Effector CD4-positive, alpha-beta T cell (primary cell): ENCODE results near the gene FBXO34.
"Not testable (repeated sequence)": the region's sequence is repeated elsewhere in the genome, so short reads cannot be mapped to it uniquely, and the experiment has no call there.

Source experiments
- DNase-seq: peaks from one replicate; pipeline ENCODE4 v3.0.0-alpha.2; 2020

The FBXO34 gene

DNA sequence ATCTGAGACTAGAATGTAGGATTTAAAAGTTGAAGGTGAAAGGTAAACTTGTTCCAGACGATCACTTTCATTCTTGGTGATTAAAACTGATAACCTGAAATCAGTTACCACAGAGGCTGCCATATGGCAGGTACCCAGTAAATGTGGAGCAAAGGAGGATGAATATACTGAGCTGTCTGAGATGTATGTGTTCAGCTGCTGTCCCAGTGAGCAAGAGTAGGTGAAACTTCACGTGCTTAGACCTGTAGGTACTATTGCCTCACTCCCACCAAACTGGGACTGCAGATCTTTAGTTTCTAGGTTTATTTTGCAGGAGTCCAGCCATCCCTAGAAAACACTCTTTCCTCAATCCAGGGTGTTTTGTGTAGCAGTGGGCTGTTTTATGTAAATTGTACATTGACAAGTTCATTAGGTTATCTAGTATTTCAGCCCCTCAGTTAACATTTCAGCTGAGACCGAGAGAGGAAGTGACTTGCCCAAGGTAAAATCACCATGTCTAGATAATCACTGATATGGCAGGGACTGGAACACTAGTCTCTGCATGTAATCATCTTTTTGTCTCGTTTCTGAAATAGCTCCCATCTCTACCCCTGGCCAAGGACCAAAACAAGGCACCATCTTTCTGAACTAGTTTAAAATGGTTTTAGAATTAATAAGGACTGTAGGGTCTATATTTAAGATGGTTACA, 77.7 kb downstream of the FBXO34 start:
- no peak for DNase-seq

- DNase-seq = no peak
Observed at GRCh38 chr14:55349565-55349964, 78.3 kb downstream of the FBXO34 start.

GRCh38 chr14:55350461-55350860, 79.2 kb downstream of the FBXO34 start:
- DNase-seq = no peak

DNA sequence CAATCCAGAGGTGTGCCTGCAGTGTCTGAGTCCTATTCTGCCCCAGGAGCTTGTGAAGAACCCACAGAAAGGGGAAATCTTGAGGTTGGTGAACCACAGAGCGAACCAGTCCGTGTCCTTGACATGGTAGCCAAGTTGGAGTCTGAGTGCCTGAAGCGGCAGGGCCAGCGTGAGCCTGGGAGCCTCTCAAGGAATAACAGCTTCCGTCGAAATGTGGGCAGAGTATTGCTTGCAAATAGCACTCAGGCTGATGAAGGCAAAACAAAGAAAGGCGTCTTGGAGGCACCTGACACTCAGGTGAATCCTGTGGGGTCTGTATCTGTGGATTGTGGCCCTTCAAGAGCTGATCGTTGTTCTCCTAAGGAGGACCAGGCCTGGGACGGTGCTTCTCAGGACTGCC, 79.9 kb downstream of the FBXO34 start:
- DNase-seq = no peak

GRCh38 chr14:55352201-55352600, 81.0 kb downstream of the FBXO34 start:
- no peak for DNase-seq

GRCh38 chr14:55353686-55354467, 82.7 kb downstream of the FBXO34 start:
- peak; percentile 20 for DNase-seq

GRCh38 chr14:55354500-55354899, 83.3 kb downstream of the FBXO34 start:
- DNase-seq = peak; percentile 71

- no peak for DNase-seq
Observed at GRCh38 chr14:55355922-55356321, 84.7 kb downstream of the FBXO34 start.

GRCh38 chr14:55356913-55357312, 85.7 kb downstream of the FBXO34 start:
- DNase-seq = no peak

GRCh38 chr14:55359307-55359706, 88.1 kb downstream of the FBXO34 start:
- no peak for DNase-seq

GRCh38 chr14:55361190-55361589, 90.0 kb downstream of the FBXO34 start:
- no peak for DNase-seq

DNA sequence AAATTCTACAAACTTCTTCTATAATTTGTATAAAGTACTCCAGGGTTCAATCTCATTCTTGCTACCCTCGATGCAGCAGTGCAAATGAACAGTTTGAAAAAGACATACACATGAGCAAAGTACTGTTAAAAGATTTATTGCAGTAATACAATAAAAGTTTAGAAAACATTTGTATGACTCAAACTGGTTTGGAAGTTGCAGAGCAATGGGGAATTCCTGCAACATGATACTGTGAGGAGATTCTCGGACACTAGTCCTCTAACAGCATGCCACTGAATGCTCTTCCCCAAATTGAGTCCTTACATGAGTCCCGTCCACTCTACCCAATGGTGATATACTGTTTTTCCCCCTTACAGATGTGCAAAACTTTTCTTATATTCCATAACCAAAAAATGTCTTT, 95.0 kb downstream of the FBXO34 start:
- no peak for DNase-seq

DNA sequence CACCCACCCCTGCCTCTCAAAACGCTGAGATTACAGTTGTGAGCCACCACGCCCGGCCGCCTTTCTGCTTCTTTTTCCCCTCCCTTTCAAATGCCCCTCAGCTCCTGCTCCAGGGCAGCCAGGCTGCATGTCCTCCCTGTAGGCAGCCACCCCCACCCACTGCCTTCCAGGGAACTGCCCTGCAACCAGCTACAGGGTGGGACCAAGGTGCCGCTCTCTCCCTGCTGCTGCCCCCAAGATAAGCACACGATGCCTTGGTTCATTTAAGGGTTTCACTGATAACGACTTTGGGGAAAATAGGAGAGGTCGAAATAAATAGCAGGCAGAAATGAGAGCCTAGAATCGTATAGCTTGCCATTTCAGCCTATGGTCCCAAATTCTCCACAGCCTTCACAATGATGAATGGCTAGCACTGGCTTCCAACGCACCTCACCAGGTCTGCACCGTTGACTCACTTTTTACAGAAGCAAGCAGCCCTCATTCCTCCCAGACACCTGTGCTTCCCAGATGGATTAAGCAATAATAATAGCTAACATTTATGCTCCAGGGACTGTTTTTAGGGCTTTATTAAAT, 99.7 kb downstream of the FBXO34 start:
- no peak for DNase-seq

DNA sequence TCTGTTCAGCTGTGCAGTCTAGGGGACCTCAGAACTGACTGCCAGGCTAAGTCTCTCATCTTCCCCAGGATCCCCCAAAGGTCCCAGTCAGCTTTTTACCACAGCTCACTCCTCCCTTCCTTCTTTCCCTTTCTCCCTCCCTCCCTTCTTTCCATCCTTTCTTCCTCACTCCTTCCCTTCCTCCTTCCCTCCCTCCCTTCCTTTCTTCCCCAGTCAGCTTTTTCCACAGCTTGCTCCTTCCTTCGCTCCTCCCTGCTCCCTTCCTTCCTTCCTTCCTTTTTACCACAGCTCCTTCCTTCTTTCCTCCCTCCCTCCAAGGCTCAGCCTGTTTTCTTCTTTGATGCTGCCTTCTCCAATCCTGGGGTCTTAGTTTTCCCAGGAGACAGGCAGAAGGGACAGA, 101.2 kb downstream of the FBXO34 start:
- DNase-seq = no peak

- no peak for DNase-seq
Observed at GRCh38 chr14:55372825-55373224, 101.6 kb downstream of the FBXO34 start.

DNA sequence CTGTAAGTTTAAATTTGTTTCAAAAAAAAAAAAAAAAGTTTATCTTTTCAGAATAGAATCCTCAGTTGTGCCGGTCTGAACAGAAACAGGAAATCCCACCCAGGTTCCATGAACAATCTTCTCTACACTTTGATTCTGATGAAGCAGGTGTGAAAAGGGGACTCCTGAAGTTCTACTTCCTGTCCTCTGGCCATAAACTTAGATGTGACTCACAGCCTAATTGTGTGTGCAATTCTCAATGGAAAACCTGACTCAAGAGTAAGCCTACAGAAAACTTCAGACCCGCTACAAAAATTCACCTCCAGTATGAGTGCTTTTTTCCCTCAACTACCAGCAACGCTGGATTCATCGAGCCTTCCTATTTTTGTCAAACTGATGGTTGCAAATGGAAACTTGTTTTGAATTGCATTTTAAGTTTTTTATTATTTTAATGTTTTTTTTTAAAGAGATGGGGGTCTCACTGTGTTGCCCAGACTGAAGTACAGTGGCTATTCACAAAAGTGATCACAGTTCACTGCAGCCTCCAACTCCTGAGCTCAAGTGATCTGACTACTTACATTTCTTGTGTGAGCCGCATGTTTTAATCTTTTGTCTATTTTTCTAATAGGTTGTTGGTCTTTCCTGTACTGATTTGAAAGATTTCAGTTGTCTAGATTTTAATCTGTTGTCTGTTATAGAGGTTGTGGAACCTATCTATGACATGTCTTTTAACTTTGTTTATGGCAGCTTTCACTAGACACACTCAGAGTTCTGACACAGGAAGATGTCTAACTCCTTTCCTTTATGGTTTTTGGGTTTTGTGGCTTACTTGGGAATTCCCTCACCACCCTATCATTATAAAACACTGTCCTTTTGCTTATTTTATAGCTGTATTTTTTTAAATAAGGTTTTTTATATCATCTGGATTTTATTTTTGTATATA, 102.8 kb downstream of the FBXO34 start:
- peak; percentile 16 for DNase-seq

- DNase-seq = no peak
Observed at GRCh38 chr14:55374771-55375170, 103.5 kb downstream of the FBXO34 start.

- no peak for DNase-seq
Observed at GRCh38 chr14:55377236-55377635, 106.0 kb downstream of the FBXO34 start.

GRCh38 chr14:55381040-55381439, 109.8 kb downstream of the FBXO34 start:
- DNase-seq = no peak

- no peak for DNase-seq
Observed at GRCh38 chr14:55381561-55381960, 110.3 kb downstream of the FBXO34 start.

- DNase-seq = no peak
Observed at GRCh38 chr14:55382483-55382882, 111.3 kb downstream of the FBXO34 start.

GRCh38 chr14:55383056-55383466, 111.8 kb downstream of the FBXO34 start:
- not testable (repeated sequence) for DNase-seq
